Tibial artery (tissue), 4 donors: ENCODE measurements around the gene DNMT3A.

Experiments
- DNase-seq, 2 donors: peaks; one replicate each; pipeline ENCODE4 v3.0.0-alpha.2; 2019
- H3K27ac ChIP-seq, 2 donors: fragments of 200-600 bp; sonication (generic) in 1 of 2; 1 replicate in 1 of 2; 2 replicates in 1 of 2; pipeline ENCODE4 v1.5.1; 2018 to 2019; ENCODE audit warnings: mild to moderate bottlenecking in 1 of 2
- H3K27me3 ChIP-seq, 2 donors: fragments of 200-600 bp; sonication (generic) in 1 of 2; one replicate each; pipeline versions ENCODE4 v1.5.1 to v1.6.0; 2016 to 2019
- H3K36me3 ChIP-seq, 3 donors: fragments of 200-600 bp; sonication (generic) in 2 of 3; one replicate each; pipeline ENCODE4 v1.5.1; 2016 to 2019; ENCODE audit warnings: mild to moderate bottlenecking in 2 of 3
- H3K4me1 ChIP-seq, 4 donors: fragments of 200-600 bp; sonication (generic) in 2 of 4; 1 replicate in 3 of 4; 2 replicates in 1 of 4; pipeline ENCODE4 v1.5.1; 2016 to 2019
- H3K4me3 ChIP-seq, 2 donors: fragments of 200-600 bp; sonication (generic) in 1 of 2; 1 replicate in 1 of 2; 2 replicates in 1 of 2; pipeline ENCODE4 v1.5.1; 2018 to 2019; ENCODE audit warnings: mild to moderate bottlenecking in 2 of 2
- H3K9me3 ChIP-seq, 3 donors: fragments of 200-600 bp; sonication (generic) in 1 of 3; one replicate each; pipeline ENCODE4 v1.5.1; 2016 to 2019
- intact Hi-C: fragments of 100-400 bp; cut with DNase I; formaldehyde crosslinking; loops from one replicate; pipeline ENCODE4 v1.15.0; 2023; ENCODE audit warnings: low total_unique reads
- TF ChIP-seq, protein P1 (sequence below), 2 experiments: fragments of 200-600 bp in 1 of 2; fragments of 450-650 bp in 1 of 2; IDR thresholded peaks; one replicate each; pipeline ENCODE4 v1.5.1; 2017 to 2019; ENCODE audit warnings: antibody characterized with exemption in 2 of 2, mild to moderate bottlenecking in 1 of 2, moderate library complexity in 1 of 2

The DNMT3A gene

DNA sequence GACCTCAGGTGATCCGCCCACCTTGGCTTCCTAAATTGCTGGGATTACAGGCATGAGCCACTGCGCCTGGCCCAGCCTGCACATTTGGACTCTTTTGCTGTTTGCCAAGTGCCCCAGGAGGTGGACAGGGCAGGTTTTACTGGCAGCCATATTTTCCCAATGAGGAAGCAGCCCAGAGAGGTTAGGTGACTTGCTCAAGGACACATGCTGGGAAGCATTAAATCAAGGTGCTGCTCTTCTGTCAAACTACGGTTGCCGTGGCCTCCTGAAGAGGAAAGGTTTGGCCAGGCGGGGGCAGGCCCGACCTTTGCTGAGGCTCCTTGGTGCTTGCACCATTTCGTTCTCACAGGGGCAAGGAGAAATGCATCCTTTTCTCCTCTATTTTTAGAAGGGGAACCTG is 44.0 kb downstream of the DNMT3A start:
- Histone ChIP-seq H3K36me3 (peaks cover 10 to 35% (median 31%) of the 10 kb centered on the region in 3 donors), H3K27ac (no peak overlapping the region), H3K4me1 (peaks cover 6 to 38% (median 26%) of the 10 kb centered on the region in 4 donors), H3K9me3 (no peaks in the 10 kb centered on the region), H3K27me3 (no peaks in the 10 kb centered on the region), H3K4me3 (no peak overlapping the region)
- intact Hi-C loops = no loop called here
- TF ChIP-seq, protein P1, sequence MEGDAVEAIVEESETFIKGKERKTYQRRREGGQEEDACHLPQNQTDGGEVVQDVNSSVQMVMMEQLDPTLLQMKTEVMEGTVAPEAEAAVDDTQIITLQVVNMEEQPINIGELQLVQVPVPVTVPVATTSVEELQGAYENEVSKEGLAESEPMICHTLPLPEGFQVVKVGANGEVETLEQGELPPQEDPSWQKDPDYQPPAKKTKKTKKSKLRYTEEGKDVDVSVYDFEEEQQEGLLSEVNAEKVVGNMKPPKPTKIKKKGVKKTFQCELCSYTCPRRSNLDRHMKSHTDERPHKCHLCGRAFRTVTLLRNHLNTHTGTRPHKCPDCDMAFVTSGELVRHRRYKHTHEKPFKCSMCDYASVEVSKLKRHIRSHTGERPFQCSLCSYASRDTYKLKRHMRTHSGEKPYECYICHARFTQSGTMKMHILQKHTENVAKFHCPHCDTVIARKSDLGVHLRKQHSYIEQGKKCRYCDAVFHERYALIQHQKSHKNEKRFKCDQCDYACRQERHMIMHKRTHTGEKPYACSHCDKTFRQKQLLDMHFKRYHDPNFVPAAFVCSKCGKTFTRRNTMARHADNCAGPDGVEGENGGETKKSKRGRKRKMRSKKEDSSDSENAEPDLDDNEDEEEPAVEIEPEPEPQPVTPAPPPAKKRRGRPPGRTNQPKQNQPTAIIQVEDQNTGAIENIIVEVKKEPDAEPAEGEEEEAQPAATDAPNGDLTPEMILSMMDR (IDR thresholded peaks at IDR 0.05) = no peak
- no peak for DNase-seq

GRCh38 chr2:25295621-25296020 is 46.1 kb downstream of the DNMT3A start:
- H3K4me3 ChIP-seq = no peak overlapping the region
- peaks cover 10 to 26% (median 23%) of the 10 kb centered on the region in 3 donors for H3K36me3 ChIP-seq
- no peaks in the 10 kb centered on the region for H3K9me3 ChIP-seq
- no peak for DNase-seq
- TF ChIP-seq, protein P1 (IDR thresholded peaks at IDR 0.05) = no peak
- H3K27me3 ChIP-seq = no peaks in the 10 kb centered on the region
- peaks cover 6 to 34% (median 31%) of the 10 kb centered on the region in 4 donors for H3K4me1 ChIP-seq
- intact Hi-C loops = no loop called here
- peak overlapping the region; percentile 78 to 81 for H3K27ac ChIP-seq

- peak; percentile 80 to 89 for DNase-seq
- TF ChIP-seq, protein P1 (IDR thresholded peaks at IDR 0.05) = peak; percentile 6 to 36
- H3K27me3 ChIP-seq = no peaks in the 10 kb centered on the region
- peak overlapping the region; percentile 18 to 37 for H3K4me3 ChIP-seq
- H3K4me1 ChIP-seq = peaks cover 6 to 35% (median 31%) of the 10 kb centered on the region in 4 donors
- no peaks in the 10 kb centered on the region for H3K9me3 ChIP-seq
- intact Hi-C loops = no loop called here
- peaks cover 8 to 21% (median 18%) of the 10 kb centered on the region in 3 donors for H3K36me3 ChIP-seq
- H3K27ac ChIP-seq = peak overlapping the region; percentile 78 to 81
These were observed 46.9 kb downstream of the DNMT3A start for GRCh38 chr2:25294573-25295462.

DNA sequence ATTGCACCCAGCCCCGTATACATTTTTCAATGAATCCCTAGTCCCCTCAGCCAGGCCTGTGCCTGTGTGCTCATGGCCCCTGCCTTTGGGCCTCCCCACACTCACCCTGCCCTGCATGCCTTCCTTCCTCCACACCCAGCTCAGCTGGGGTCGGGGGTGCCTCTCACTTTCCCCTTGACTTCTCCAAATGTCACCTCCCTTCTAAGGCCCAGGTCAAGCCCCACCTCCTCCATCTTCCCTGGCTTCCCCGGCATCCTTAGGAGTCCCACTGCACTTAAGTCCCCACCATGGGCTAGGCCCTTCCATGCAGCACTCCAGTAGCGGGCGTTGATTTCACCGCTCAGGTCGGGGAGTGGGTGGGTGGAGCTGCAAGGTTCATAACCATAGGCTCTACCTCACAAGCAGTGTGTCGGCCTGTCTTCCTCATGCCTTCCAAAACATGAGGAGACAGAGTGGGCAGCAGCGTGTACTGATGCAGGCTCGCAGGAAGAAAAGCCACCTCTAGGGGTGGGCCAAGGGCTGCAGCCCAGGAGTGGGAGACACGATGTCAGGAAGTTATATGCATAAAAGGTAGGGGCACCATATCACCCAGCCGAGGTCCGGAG is 47.7 kb downstream of the DNMT3A start:
- H3K27me3 ChIP-seq = no peaks in the 10 kb centered on the region
- TF ChIP-seq, protein P1 (IDR thresholded peaks at IDR 0.05) = no peak
- intact Hi-C loops = no loop called here
- H3K4me1 ChIP-seq = peaks cover 6 to 35% (median 31%) of the 10 kb centered on the region in 4 donors
- H3K4me3 ChIP-seq = no peak overlapping the region
- peak overlapping the region; percentile 78 to 81 for H3K27ac ChIP-seq
- H3K9me3 ChIP-seq = no peaks in the 10 kb centered on the region
- no peak for DNase-seq
- H3K36me3 ChIP-seq = peaks cover 2 to 14% (median 11%) of the 10 kb centered on the region in 3 donors

GRCh38 chr2:25293145-25293544 is 48.6 kb downstream of the DNMT3A start:
- DNase-seq = no peak
- Histone ChIP-seq H3K9me3 (no peaks in the 10 kb centered on the region), H3K4me1 (peaks cover 6 to 35% (median 31%) of the 10 kb centered on the region in 4 donors), H3K4me3 (no peak overlapping the region), H3K27me3 (no peaks in the 10 kb centered on the region), H3K36me3 (peaks cover 0 to 4% (median 2%) of the 10 kb centered on the region in 3 donors), H3K27ac (peak overlapping the region in 1 of 2 donors; percentile 78)
- TF ChIP-seq, protein P1 (IDR thresholded peaks at IDR 0.05) = no peak
- intact Hi-C loops = no loop called here
